ENCODE data around the gene LSG1. TPM values are rescaled to one million over a fixed set of nuclear protein-coding genes. Genes with fewer than 3 reads are reported as not detected.

The LSG1 gene
- polyA plus RNA-seq, 1 donor from 2014 or later = 35.5 TPM

- Histone ChIP-seq H2AFZ (ENCODE audit: low read depth, low read length) (no peak overlapping the region), H4K20me1 (ENCODE audit: insufficient read depth) (no peaks in the 10 kb centered on the region), H3K9ac (ENCODE audit: low read length) (no peak overlapping the region), H3K36me3 (ENCODE audit: insufficient read depth, low read length) (no peaks in the 10 kb centered on the region), H3K27ac (ENCODE audit: low read length) (no peak overlapping the region), H3K9me3 (ENCODE audit: low read length) (no peaks in the 10 kb centered on the region), H3F3A (ENCODE audit: insufficient read depth, low read length, poor library complexity, severe bottlenecking) (no peaks in the 10 kb centered on the region), H3K79me2 (replicated peaks; ENCODE audit: insufficient read depth, low read length) (no peaks in the 10 kb centered on the region), H3K4me3 (ENCODE audit: low read length) (no peak overlapping the region), H3K27me3 (ENCODE audit: insufficient read depth, low read depth, low read length) (no peaks in the 10 kb centered on the region), H3K4me2 (ENCODE audit: low read length) (no peak overlapping the region), H3K9me2 (ENCODE audit: insufficient read depth, low read length) (no peaks in the 10 kb centered on the region)
- no peak for TF ChIP-seq EZH2 (IDR thresholded peaks at IDR 0.05; ENCODE audit: borderline replicate concordance, insufficient read depth, low read length, poor library complexity, severe bottlenecking)
- no peak for TF ChIP-seq POLR2AphosphoS5 (IDR thresholded peaks at IDR 0.05)
- no peak for TF ChIP-seq REST (IDR thresholded peaks at IDR 0.05; ENCODE audit: borderline replicate concordance)
- no peak for TF ChIP-seq RAD21 (conservative IDR thresholded peaks at IDR 0.05)
- TF ChIP-seq TAF1 (IDR thresholded peaks at IDR 0.05; ENCODE audit: low read depth) = no peak
- no peak for TF ChIP-seq EP300 (conservative IDR thresholded peaks at IDR 0.05; ENCODE audit: poor library complexity, severe bottlenecking)
- no peak for TF ChIP-seq SMC3 (conservative IDR thresholded peaks at IDR 0.05; ENCODE audit: poor library complexity)
Measured at GRCh38 chr3:194619741-194620140, 52.2 kb downstream of the LSG1 start.

GRCh38 chr3:194618858-194619608 lies 53.0 kb downstream of the LSG1 start:
- no peaks in the 10 kb centered on the region for H3K9me3 ChIP-seq (ENCODE audit: low read length)
- no peak overlapping the region for H3K4me3 ChIP-seq (ENCODE audit: low read length)
- H3K9me2 ChIP-seq (ENCODE audit: insufficient read depth, low read length) = no peaks in the 10 kb centered on the region
- TF ChIP-seq SMC3 (conservative IDR thresholded peaks at IDR 0.05; ENCODE audit: poor library complexity) = no peak
- TF ChIP-seq REST (IDR thresholded peaks at IDR 0.05; ENCODE audit: borderline replicate concordance) = no peak
- TF ChIP-seq EZH2 (IDR thresholded peaks at IDR 0.05; ENCODE audit: borderline replicate concordance, insufficient read depth, low read length, poor library complexity, severe bottlenecking) = no peak
- no peak for TF ChIP-seq EP300 (conservative IDR thresholded peaks at IDR 0.05; ENCODE audit: poor library complexity, severe bottlenecking)
- no peak for TF ChIP-seq RAD21 (conservative IDR thresholded peaks at IDR 0.05)
- TF ChIP-seq POLR2AphosphoS5 (IDR thresholded peaks at IDR 0.05) = no peak
- no peak for TF ChIP-seq TAF1 (IDR thresholded peaks at IDR 0.05; ENCODE audit: low read depth)
- no peak for TF ChIP-seq MXI1 (conservative IDR thresholded peaks at IDR 0.05; ENCODE audit: poor library complexity, severe bottlenecking)
- no peak for TF ChIP-seq CTCF (IDR thresholded peaks at IDR 0.05; ENCODE audit: poor library complexity, severe bottlenecking)
- no peak overlapping the region for H3K9ac ChIP-seq (ENCODE audit: low read length)
- no peaks in the 10 kb centered on the region for H3K36me3 ChIP-seq (ENCODE audit: insufficient read depth, low read length)
- no peak overlapping the region for H3K4me2 ChIP-seq (ENCODE audit: low read length)
- H3F3A ChIP-seq (ENCODE audit: insufficient read depth, low read length, poor library complexity, severe bottlenecking) = no peaks in the 10 kb centered on the region
- no peak overlapping the region for H3K27ac ChIP-seq (ENCODE audit: low read length)
- H4K20me1 ChIP-seq (ENCODE audit: insufficient read depth) = no peaks in the 10 kb centered on the region
- no peak overlapping the region for H2AFZ ChIP-seq (ENCODE audit: low read depth, low read length)
- no peaks in the 10 kb centered on the region for H3K79me2 ChIP-seq (replicated peaks; ENCODE audit: insufficient read depth, low read length)
- no peaks in the 10 kb centered on the region for H3K27me3 ChIP-seq (ENCODE audit: insufficient read depth, low read depth, low read length)
